H1 (cell line): Measurements from ENCODE around the gene TMEM14C.
A peak's percentile ranks its signal among the peaks of the same experiment; 100 is the strongest.

Experiments used
- CHD2 ChIP-seq: IDR thresholded peaks from 2 replicates; pipeline ENCODE4 v1.6.1; 2012; ENCODE audit warnings: low read length, improper control_type of control experiment
- CTCF ChIP-seq, 3 experiments: IDR thresholded peaks; 1 replicate in 2 of 3; 2 replicates in 1 of 3; pipeline versions ENCODE4 v1.5.1 to v1.6.1; 2011; ENCODE audit warnings: low read length in 3 of 3, mild to moderate bottlenecking in 3 of 3, inconsistent platforms in 2 of 3, low read depth in 1 of 3, moderate library complexity in 1 of 3; ENCODE audit not compliant: insufficient read depth in 1 of 3; ENCODE audit errors: control extremely low read depth in 1 of 3
- EGR1 ChIP-seq: IDR thresholded peaks from 2 replicates; pipeline ENCODE4 v1.6.1; 2011; ENCODE audit warnings: low read depth, low read length, borderline replicate concordance
- EZH2 ChIP-seq: fragments of 200-600 bp; sonication (generic); IDR thresholded peaks from 2 replicates; pipeline ENCODE4 v1.7.1; 2012; ENCODE audit warnings: low read depth, mild to moderate bottlenecking, moderate library complexity, low read length, inconsistent platforms; ENCODE audit not compliant: severe bottlenecking
- KDM5A ChIP-seq: fragments of 200-600 bp; IDR thresholded peaks from 2 replicates; pipeline ENCODE4 v1.7.1; 2012; ENCODE audit warnings: mild to moderate bottlenecking, low read length, inconsistent platforms, mixed read lengths
- POLR2A ChIP-seq, 2 experiments: IDR thresholded peaks; 1 replicate in 1 of 2; 2 replicates in 1 of 2; pipeline ENCODE4 v1.6.1; 2011; ENCODE audit warnings: low read depth in 2 of 2, low read length in 2 of 2, mild to moderate bottlenecking in 2 of 2; ENCODE audit errors: control extremely low read depth in 1 of 2
- POLR2AphosphoS5 ChIP-seq: IDR thresholded peaks from 2 replicates; pipeline ENCODE4 v1.6.1; 2011; ENCODE audit warnings: low read depth, low read length
- POU5F1 ChIP-seq: IDR thresholded peaks from 2 replicates; pipeline ENCODE4 v1.6.1; 2011; ENCODE audit warnings: low read depth, mild to moderate bottlenecking, low read length, moderate library complexity
- RAD21 ChIP-seq, 2 experiments: IDR thresholded peaks in 1 of 2; conservative IDR thresholded peaks in 1 of 2; 2 replicates each; pipeline ENCODE4 v1.6.1; 2011; ENCODE audit warnings: low read depth in 2 of 2, low read length in 2 of 2, improper control_type of control experiment in 1 of 2, inconsistent platforms in 1 of 2, mild to moderate bottlenecking in 1 of 2, moderate library complexity in 1 of 2
- RNF2 ChIP-seq: fragments of 200-900, 300-1000 bp; sonication (generic); IDR thresholded peaks from 2 replicates; pipeline ENCODE4 v1.7.1; 2016; ENCODE audit warnings: borderline replicate concordance, low read depth, mild to moderate bottlenecking, antibody characterized with exemption, low read length; ENCODE audit not compliant: poor library complexity, severe bottlenecking; ENCODE audit errors: missing control alignments
- SIN3A ChIP-seq, 2 experiments: IDR thresholded peaks in 1 of 2; conservative IDR thresholded peaks in 1 of 2; 2 replicates each; pipeline ENCODE4 v1.6.1; 2011 to 2012; ENCODE audit warnings: low read length in 2 of 2, improper control_type of control experiment in 1 of 2, low read depth in 1 of 2, mild to moderate bottlenecking in 1 of 2
- SUZ12 ChIP-seq: fragments of 200-600 bp; sonication (generic); IDR thresholded peaks from 2 replicates; pipeline ENCODE4 v1.6.1; 2012; ENCODE audit warnings: mild to moderate bottlenecking, inconsistent platforms, low read length, moderate library complexity, mixed read lengths

DNA sequence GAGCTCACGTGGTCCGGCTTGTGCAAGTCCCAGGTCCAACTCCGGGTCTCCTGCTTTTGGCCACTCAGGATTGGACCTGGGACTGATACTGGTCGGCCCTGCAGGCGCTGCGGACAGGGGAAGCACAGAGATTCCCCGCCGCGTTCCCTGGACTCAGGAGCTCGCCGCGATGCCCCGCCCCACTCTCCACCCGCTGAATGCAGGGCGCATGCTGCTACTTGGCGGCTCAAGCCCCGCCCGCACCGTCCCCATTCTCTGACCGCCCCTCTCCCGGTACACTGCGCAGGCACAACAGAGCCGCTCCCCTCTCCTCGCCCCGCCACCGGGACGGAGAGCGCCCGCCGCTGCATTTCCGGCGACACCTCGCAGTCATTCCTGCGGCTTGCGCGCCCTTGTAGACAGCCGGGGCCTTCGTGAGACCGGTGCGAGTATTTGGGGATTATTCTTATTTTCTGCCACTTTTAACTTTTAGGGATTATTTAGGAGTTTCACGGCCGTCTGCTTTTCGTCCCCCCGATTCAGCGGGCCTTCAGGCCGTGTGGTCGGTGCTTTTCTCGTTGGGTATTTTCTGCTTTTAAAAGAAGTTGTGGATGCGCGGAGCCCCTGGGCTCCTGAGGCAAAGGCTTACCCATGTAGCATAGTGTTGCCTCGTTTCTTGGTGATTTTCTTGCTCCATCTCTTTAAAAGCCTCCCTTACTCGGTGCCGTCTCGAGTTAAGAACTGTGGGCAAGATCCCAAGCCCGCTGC is at the start of gene TMEM14C:
- TF ChIP-seq RNF2: no peak
- TF ChIP-seq POLR2A (IDR thresholded peaks at IDR 0.05; ENCODE audit: control extremely low read depth in 1 of 2, low read depth in 2 of 2, low read length in 2 of 2): peak in 1 of 2 experiments; percentile 83; a peak in 2 of 3 replicates
- no peak for TF ChIP-seq EZH2
- peak; percentile 43 to 63; a peak in 1 of 4 replicates for TF ChIP-seq SIN3A (conservative IDR thresholded peaks at IDR 0.05 in 1 of 2, IDR thresholded peaks at IDR 0.05 in 1 of 2; ENCODE audit: low read depth in 1 of 2, low read length in 2 of 2)
- peak; percentile 84 for TF ChIP-seq POLR2AphosphoS5
- no peak for TF ChIP-seq POU5F1
- TF ChIP-seq RAD21 (IDR thresholded peaks at IDR 0.05 in 1 of 2, conservative IDR thresholded peaks at IDR 0.05 in 1 of 2; ENCODE audit: low read depth in 2 of 2, low read length in 2 of 2): peak in 1 of 2 experiments; percentile 6; a peak in 3 of 4 replicates
- TF ChIP-seq CTCF (IDR thresholded peaks at IDR 0.05; ENCODE audit: control extremely low read depth in 1 of 3, insufficient read depth in 1 of 3, low read depth in 1 of 3, low read length in 3 of 3): no peak
- TF ChIP-seq KDM5A: no peak
- no peak for TF ChIP-seq CHD2
- TF ChIP-seq EGR1: peak; percentile 65
- no peak for TF ChIP-seq SUZ12
